NCI-H146 (cell line): ENCODE results near the gene POFUT1.

Experiments
- DNase-seq: peaks from one replicate; lab custom pipeline; 2025; lab: John Stamatoyannopoulos, UW

POFUT1 gene

GRCh38 chr20:32208499-32209154 lies 947 bp downstream of the POFUT1 start:
- DNase-seq = no peak

- DNase-seq = no peak
Measured at GRCh38 chr20:32209850-32210605, 2.3 kb downstream of the POFUT1 start.

- no peak for DNase-seq
Measured at GRCh38 chr20:32213870-32214269, 6.2 kb downstream of the POFUT1 start.

GRCh38 chr20:32215147-32215546 lies 7.5 kb downstream of the POFUT1 start:
- DNase-seq = no peak

GRCh38 chr20:32215729-32216128 lies 8.0 kb downstream of the POFUT1 start:
- no peak for DNase-seq

GRCh38 chr20:32216179-32217142 lies 8.8 kb downstream of the POFUT1 start:
- DNase-seq = no peak

- no peak for DNase-seq
Measured at GRCh38 chr20:32218156-32218900, 10.6 kb downstream of the POFUT1 start.

GRCh38 chr20:32224463-32224862 lies 16.8 kb downstream of the POFUT1 start:
- no peak for DNase-seq

GRCh38 chr20:32226391-32226790 lies 18.7 kb downstream of the POFUT1 start:
- no peak for DNase-seq

- DNase-seq = no peak
Measured at GRCh38 chr20:32227306-32227705, 19.6 kb downstream of the POFUT1 start.

- no peak for DNase-seq
Measured at GRCh38 chr20:32227744-32228688, 20.3 kb downstream of the POFUT1 start.

- no peak for DNase-seq
Measured at GRCh38 chr20:32229251-32229747, 21.6 kb downstream of the POFUT1 start.

GRCh38 chr20:32230707-32231106 lies 23.0 kb downstream of the POFUT1 start:
- DNase-seq = no peak

- DNase-seq = no peak
Measured at GRCh38 chr20:32231245-32231644, 23.6 kb downstream of the POFUT1 start.

GRCh38 chr20:32231847-32232246 lies 24.2 kb downstream of the POFUT1 start:
- DNase-seq = no peak

GRCh38 chr20:32232326-32232886 lies 24.7 kb downstream of the POFUT1 start:
- DNase-seq = no peak

- no peak for DNase-seq
Measured at GRCh38 chr20:32233286-32233685, 25.6 kb downstream of the POFUT1 start.

GRCh38 chr20:32234135-32234808 lies 26.6 kb downstream of the POFUT1 start:
- no peak for DNase-seq

GRCh38 chr20:32235331-32236047 lies 27.8 kb downstream of the POFUT1 start:
- no peak for DNase-seq
